ENCODE measurements around the gene TP53RK.

GRCh38 chr20:46694484-46694883, 5.2 kb upstream of the TP53RK start:
- TF ChIP-seq CHD2 (IDR thresholded peaks at IDR 0.05; ENCODE audit: low read length, partially characterized antibody) (no peak), CTCF (IDR thresholded peaks at IDR 0.05) (no peak), USF1 (IDR thresholded peaks at IDR 0.05; ENCODE audit: borderline replicate concordance, low read depth) (peak; percentile 90), EZH2phosphoT487 (IDR thresholded peaks at IDR 0.05; ENCODE audit: borderline replicate concordance, low read depth) (no peak)
